GOT3 (cell line): ENCODE results near the gene CDC34.

Experiments
- DNase-seq: peaks from one replicate; lab custom pipeline; 2025; ENCODE audit warnings: mixed read lengths; lab: John Stamatoyannopoulos, UW

Gene CDC34

DNA sequence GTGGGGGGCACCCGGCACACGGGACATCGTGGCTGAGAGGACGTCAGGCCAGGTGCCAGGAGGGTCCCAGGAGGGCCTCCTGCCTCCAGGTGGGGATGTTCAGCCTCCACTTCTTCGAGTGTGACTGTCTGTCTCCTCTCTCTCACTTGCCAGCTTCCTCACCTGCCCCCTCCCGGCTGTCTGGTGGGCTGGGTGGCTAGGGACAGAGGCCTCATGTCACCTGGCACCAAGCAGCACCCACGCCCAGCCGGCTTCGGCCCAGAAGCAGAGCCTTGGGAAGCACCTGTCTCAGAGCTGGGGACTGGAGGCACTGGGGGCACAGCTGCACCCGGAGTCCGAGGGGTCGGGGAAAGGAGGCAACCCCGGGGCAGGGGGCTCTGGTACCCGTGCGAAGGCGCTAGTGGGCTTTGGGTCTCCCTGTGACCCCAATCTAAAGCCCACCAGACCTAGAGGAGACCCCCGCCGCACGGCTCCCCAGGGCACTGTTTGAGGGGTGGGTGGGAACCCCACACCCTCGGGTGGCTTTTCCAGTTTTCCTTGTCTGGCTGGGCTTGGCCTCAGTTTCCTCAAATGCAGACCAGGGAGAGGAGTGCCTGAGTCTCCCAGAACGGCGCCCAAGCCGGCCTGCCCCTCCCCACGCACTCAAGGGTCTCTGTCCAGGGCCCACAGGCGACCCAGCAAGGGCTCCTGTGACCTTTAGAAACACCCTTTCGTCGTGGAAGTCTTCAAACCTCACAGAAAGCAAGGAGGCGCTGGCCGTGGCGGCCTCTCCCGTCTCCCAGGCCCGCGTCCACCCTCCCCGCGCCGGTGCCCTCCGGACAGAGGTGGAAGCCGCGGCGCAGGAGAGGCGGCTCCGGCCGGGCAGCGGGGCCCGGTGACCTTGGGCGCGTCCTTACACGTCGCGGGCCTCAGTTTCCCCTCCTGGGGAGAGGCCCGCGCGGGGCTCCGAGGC lies 57.5 kb downstream of the CDC34 start:
- DNase-seq, result no peak

DNA sequence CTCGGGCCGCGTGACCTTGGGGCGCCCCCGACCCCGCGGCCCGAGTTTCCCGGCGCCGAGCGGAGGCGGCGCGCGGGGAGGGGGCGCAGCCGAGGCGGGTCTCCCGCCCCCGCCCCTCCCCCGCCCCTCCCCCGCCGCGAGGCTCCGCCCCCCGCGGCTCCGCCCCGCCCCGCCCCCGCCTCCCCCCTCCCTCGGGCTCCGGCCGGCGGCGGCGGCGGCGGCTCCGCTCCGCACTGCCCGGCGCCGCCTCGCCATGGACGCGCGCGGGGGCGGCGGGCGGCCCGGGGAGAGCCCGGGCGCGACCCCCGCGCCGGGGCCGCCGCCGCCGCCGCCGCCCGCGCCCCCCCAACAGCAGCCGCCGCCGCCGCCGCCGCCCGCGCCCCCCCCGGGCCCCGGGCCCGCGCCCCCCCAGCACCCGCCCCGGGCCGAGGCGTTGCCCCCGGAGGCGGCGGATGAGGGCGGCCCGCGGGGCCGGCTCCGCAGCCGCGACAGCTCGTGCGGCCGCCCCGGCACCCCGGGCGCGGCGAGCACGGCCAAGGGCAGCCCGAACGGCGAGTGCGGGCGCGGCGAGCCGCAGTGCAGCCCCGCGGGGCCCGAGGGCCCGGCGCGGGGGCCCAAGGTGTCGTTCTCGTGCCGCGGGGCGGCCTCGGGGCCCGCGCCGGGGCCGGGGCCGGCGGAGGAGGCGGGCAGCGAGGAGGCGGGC lies 58.3 kb downstream of the CDC34 start, which contains the start of gene HCN2:
TSS of gene HCN2 (plus strand) at position 189 of the 703 bp plus-strand sequence. CDS start at position 254, 65 bp downstream.
- DNase-seq, result no peak

DNA sequence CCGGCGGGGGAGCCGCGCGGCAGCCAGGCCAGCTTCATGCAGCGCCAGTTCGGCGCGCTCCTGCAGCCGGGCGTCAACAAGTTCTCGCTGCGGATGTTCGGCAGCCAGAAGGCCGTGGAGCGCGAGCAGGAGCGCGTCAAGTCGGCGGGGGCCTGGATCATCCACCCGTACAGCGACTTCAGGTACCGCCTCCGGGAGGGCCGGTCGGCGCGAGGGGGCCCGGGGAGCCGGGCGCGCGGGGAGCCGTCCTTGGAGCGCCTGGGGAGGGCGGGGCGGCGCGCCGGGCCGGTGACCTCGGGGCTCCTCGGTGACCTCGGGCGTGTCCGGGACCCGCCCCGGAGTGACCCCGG lies 58.8 kb downstream of the CDC34 start:
- DNase-seq, result no peak

DNA sequence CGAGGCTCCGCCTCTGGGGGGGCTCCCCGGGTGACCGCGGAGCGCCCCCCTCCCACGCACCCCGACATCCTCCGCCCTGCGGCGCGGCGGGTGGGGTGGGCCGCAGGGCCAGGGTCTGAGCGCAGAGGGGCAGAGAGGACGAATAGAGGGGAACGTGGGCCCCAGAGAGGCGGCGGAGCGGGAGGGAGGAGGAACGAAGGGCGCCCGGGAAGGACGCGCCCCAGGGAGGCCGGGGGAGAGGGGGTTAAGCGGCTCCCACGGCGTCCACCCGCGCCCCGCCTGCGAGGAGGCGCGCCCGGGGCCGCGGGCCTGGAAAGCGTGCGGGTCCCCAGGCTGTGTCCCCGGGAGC lies 59.2 kb downstream of the CDC34 start:
- DNase-seq, result no peak

DNA sequence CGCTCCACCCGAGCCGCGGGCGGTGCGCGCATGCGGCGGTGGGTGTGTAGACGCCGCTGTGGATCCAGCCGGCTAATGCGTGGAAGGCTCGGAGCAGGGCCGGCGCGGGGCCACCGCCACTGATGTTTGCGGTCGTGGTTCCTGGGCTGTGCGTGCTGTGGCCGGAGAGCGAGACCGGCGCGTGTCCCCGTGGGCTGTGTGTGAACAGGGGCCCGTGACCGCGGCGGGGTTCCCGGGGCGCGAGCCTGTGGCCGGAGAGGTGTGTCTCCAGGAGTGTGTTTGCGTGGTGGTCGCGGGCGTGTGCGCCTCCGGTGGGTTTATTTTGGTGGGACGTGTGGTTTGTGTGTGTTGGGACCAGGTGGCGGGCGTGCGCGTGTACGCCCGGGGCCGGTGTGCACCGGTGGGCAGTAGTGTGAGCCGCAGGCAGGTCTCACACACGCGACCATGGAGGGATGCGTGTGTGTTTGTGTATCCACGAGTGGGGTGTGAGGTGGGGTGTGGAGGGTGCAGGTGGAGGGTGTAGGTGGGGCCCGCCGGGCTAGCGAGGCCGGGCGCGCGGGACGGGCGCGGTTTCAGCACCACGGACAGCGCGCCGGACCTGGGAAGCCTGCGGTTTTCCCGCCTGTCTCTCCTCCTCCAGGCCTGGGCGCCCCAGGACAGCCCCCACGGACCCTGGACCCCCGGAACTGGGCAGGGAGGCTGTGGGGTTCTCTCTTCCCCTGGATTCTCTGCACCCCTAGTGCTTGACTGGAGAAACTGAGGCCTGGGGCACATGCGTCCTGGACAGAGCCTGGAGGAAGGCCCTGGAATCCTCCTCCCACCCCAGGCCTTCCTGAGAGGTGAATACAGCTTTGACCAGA lies 59.8 kb downstream of the CDC34 start:
- DNase-seq, result no peak
